Inferior parietal cortex (tissue), 1 donor: ENCODE data around the gene PRKAG1.

Experiments
- DNase-seq: peaks from one replicate; pipeline ENCODE4 v3.0.0-alpha.2; 2016; ENCODE audit errors: extremely low spot score

PRKAG1 gene

DNA sequence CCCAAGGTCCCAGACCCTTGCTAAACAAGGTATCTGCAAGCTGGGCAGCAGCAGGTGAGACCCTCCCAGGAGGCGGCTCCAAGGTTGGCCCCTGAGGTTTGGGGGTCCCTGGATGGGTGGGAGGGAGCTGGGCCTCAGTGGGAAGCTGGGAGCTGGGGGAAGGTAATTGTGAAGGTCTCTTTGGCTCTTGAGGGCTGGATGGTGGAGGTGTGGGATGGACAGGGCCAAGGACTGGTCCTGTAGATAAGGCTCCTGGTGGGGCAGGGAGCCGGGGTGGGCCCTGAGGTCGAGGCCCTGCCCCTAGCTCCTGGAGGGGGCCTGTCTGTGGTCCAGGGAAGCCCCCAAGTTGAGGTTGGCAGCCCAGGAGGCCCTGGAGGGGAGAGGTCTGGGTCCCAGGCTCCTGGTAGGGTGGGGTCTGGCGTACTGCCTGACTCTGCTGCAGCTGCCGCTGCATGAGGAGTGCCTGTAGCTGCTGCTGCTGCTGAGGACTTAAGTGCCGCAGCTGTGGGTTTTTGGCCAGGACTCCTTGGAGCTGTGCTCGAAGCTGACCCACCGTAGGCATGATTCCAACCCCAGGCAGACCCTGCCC lies 13.1 kb upstream of the PRKAG1 start:
- DNase-seq: no peak

GRCh38 chr12:49030714-49031572 lies 12.4 kb upstream of the PRKAG1 start:
- no peak for DNase-seq

GRCh38 chr12:49030119-49030518 lies 11.5 kb upstream of the PRKAG1 start:
- DNase-seq: no peak

DNA sequence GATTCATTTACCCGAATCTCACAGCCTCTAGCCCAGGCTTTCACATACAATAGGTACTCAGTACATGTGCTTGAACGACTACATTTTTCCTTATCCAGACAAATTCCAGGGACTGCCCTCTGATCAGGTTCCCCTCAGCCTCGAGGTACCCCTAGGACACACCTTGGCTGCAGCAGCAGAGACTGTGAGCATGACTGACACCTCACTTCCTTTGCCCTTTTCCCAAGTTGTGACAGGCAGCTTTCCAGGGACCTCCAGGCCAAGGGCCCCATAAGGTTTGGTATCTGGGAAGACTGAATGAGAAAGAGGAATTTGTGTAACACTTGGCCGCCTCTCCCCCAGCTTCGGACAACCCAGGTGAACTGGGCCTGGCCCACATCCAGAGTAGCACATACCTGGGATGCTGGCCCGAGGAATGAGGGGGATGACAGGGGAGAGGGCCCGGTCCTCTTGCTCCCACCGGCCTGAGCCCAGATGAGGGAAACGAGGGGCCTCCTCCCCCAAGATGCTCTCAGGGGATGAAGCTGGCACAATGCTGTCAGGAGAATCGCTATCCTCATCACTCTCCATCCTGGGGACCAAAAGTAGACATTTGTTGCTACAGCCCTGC lies 10.2 kb upstream of the PRKAG1 start:
- no peak for DNase-seq

- no peak for DNase-seq
These were observed 9.4 kb upstream of the PRKAG1 start for GRCh38 chr12:49027846-49028555.

- no peak for DNase-seq
These were observed 8.3 kb upstream of the PRKAG1 start for GRCh38 chr12:49026678-49027480.

DNA sequence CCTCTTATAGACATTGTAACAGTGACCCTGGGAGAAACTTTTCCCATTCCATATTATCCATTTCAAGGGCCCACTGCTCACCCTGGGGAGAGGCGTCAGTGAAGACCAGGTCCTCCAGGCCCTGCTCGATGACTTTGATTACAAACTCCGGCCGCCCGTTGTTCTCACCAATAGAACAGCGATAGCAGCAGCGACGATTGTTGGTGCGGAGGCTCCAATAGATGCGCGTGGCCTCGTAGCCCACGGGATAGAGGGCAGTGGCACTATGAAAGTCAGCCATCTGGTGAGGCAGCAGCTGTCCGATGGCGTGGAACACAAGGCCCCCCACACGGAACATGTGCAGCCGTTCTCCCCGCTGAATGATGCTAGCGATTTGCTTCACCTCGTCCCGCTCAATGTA lies 7.5 kb upstream of the PRKAG1 start:
- no peak for DNase-seq

DNA sequence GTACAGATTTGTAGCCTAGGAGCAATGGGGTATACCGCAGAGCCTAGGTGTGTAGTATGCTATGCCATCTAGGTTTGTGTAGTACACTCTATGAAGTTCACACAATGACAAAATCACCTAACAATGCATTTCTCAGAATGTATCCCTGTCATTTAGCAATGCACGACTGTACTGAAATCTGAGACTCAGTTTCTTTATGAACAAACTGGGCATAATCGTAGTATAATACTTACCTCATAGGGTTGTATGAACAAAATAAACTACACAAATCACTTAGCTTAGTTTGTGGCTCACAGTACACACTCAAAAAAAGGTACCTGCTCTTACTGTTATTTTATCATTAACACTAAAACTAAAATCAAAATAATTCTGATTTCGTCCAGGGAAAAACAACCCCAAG lies 6.9 kb upstream of the PRKAG1 start:
- DNase-seq: no peak

- DNase-seq: no peak
These were observed 6.0 kb upstream of the PRKAG1 start for GRCh38 chr12:49024543-49024942.

- DNase-seq: no peak
These were observed 5.2 kb upstream of the PRKAG1 start for GRCh38 chr12:49023812-49024211.

- no peak for DNase-seq
These were observed 4.1 kb upstream of the PRKAG1 start for GRCh38 chr12:49022558-49023178.

DNA sequence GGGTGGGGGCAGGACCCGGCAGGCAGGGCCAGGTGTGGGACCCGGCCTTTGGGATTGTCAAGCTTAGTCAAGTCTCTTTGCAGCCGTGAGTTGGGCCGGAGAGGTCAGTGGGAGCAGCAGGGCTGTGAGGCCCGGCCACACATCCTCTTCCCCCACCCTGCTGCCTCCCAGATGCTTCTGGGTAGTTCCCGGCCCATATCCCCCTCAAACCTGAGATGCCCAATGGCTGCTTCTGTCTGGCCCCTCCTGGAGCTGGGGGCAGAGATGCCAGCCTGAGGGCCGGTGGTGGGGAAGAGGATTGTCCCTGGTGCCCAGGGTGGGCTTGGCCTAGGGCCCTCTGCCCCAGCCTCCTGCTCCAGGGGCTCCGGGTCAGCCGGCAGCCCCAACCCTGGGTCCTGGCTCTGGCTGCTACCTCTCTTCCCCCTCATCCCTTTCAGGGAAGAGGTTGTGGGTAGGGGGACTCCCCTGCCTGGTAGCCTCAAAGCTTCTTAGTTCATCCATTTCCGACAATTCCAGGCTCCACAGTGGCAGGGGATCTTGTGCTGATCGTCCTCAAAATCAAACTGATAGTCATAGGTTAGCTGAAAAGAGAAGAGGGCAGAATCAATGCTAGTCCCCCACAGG lies 2.8 kb upstream of the PRKAG1 start:
- DNase-seq: no peak

- DNase-seq: no peak
These were observed 1.9 kb upstream of the PRKAG1 start for GRCh38 chr12:49020441-49020840.

- DNase-seq: no peak
These were observed 1.1 kb upstream of the PRKAG1 start for GRCh38 chr12:49019443-49020324.

- DNase-seq: no peak
These were observed 499 bp upstream of the PRKAG1 start for GRCh38 chr12:49019120-49019430.

GRCh38 chr12:49017891-49018260 lies 700 bp downstream of the PRKAG1 start:
- no peak for DNase-seq

GRCh38 chr12:49015196-49015595 lies 3.4 kb downstream of the PRKAG1 start:
- no peak for DNase-seq

- no peak for DNase-seq
These were observed 4.0 kb downstream of the PRKAG1 start for GRCh38 chr12:49014547-49014946.

- DNase-seq: no peak
These were observed 5.1 kb downstream of the PRKAG1 start for GRCh38 chr12:49013428-49013827.

GRCh38 chr12:49012739-49013138 lies 5.8 kb downstream of the PRKAG1 start:
- no peak for DNase-seq
